CD14-positive monocyte (primary cell): ENCODE results near the gene PDE4C. TPM values are rescaled to one million over a fixed set of nuclear protein-coding genes. Genes with fewer than 3 reads are reported as not detected.

Experiments used
- DNase-seq, 3 donors: peaks; one replicate each; pipeline ENCODE4 v3.0.0-alpha.2; 2011 to 2022
- H2AFZ ChIP-seq: 2 replicates; pipeline ENCODE4 v1.6.0; 2012; ENCODE audit warnings: mild to moderate bottlenecking, low read depth, low read length, inconsistent platforms; ENCODE audit not compliant: insufficient read depth, poor library complexity, severe bottlenecking
- H3K27ac ChIP-seq, 2 donors: 1 replicate in 1 of 2; 2 replicates in 1 of 2; pipeline ENCODE4 v1.5.1; 2012 to 2013; ENCODE audit warnings: low read length in 2 of 2, control low read depth in 1 of 2, inconsistent platforms in 1 of 2, low read depth in 1 of 2, mild to moderate bottlenecking in 1 of 2
- H3K27me3 ChIP-seq, 2 donors: one replicate each; pipeline versions ENCODE4 v1.6.0 to v1.6.1; 2011 to 2013; ENCODE audit warnings: low read length in 2 of 2; ENCODE audit not compliant: control insufficient read depth in 2 of 2, insufficient read depth in 2 of 2
- H3K36me3 ChIP-seq, 2 donors: replicated peaks in 1 of 2; 1 replicate in 1 of 2; 2 replicates in 1 of 2; pipeline versions ENCODE4 v1.5.1 to v1.6.1; 2012 to 2013; ENCODE audit warnings: low read length in 2 of 2, control low read depth in 1 of 2, inconsistent platforms in 1 of 2, mild to moderate bottlenecking in 1 of 2; ENCODE audit not compliant: insufficient read depth in 2 of 2, control insufficient read depth in 1 of 2
- H3K4me1 ChIP-seq, 2 donors: 1 replicate in 1 of 2; 2 replicates in 1 of 2; pipeline versions ENCODE4 v1.5.1 to v1.6.1; 2012 to 2013; ENCODE audit warnings: low read length in 2 of 2, control low read depth in 1 of 2, inconsistent platforms in 1 of 2, mild to moderate bottlenecking in 1 of 2, moderate library complexity in 1 of 2; ENCODE audit not compliant: insufficient read depth in 2 of 2, control insufficient read depth in 1 of 2
- H3K4me2 ChIP-seq: replicated peaks from 2 replicates; pipeline ENCODE3; 2012; ENCODE audit warnings: low read length, moderate library complexity, mild to moderate bottlenecking; ENCODE audit not compliant: poor library complexity, severe bottlenecking; ENCODE audit errors: extremely low read depth
- H3K4me3 ChIP-seq, 3 experiments: fragments of 200-600 bp in 1 of 3; sonication (generic) in 1 of 3; replicated peaks in 1 of 3; 1 replicate in 2 of 3; 2 replicates in 1 of 3; pipeline ENCODE4 v1.5.1; 2011 to 2013; ENCODE audit warnings: low read length in 3 of 3, mild to moderate bottlenecking in 3 of 3, control low read depth in 2 of 3, low read depth in 2 of 3, inconsistent platforms in 1 of 3, moderate library complexity in 1 of 3
- H3K79me2 ChIP-seq: 2 replicates; pipeline ENCODE4 v1.6.0; 2012; ENCODE audit warnings: mild to moderate bottlenecking, control low read depth, inconsistent platforms, low read length, moderate library complexity; ENCODE audit not compliant: insufficient read depth
- H3K9ac ChIP-seq: 2 replicates; pipeline ENCODE4 v1.6.0; 2017; ENCODE audit warnings: low read length, mild to moderate bottlenecking; ENCODE audit not compliant: insufficient read depth, poor library complexity, severe bottlenecking
- H3K9me3 ChIP-seq, 2 donors: replicated peaks in 1 of 2; 1 replicate in 1 of 2; 2 replicates in 1 of 2; pipeline versions ENCODE4 v1.5.1 to v1.6.1; 2012 to 2013; ENCODE audit warnings: low read length in 2 of 2, control low read depth in 1 of 2; ENCODE audit not compliant: control insufficient read depth in 1 of 2, insufficient read depth in 1 of 2
- H4K20me1 ChIP-seq: 2 replicates; pipeline ENCODE4 v1.6.0; 2012; ENCODE audit warnings: mild to moderate bottlenecking, low read length, control low read depth, moderate library complexity; ENCODE audit not compliant: insufficient read depth
- H3K27ac Mint-ChIP-seq, 7 donors: one replicate each; pipeline ENCODE4 v1.8.0; 2020; ENCODE audit warnings: mild to moderate bottlenecking in 7 of 7, mixed read lengths in 7 of 7, moderate library complexity in 6 of 7, inconsistent platforms in 2 of 7
- H3K27me3 Mint-ChIP-seq, 3 donors: one replicate each; pipeline ENCODE4 v1.8.0; 2021 to 2022; ENCODE audit warnings: low read depth in 3 of 3, mild to moderate bottlenecking in 3 of 3, mixed read lengths in 3 of 3, moderate library complexity in 3 of 3, inconsistent platforms in 1 of 3
- H3K36me3 Mint-ChIP-seq, 2 donors: one replicate each; pipeline ENCODE4 v1.8.0; 2020; ENCODE audit warnings: mixed read lengths in 2 of 2, inconsistent platforms in 1 of 2, mild to moderate bottlenecking in 1 of 2
- H3K4me1 Mint-ChIP-seq: one replicate; pipeline ENCODE4 v1.8.0; 2020; ENCODE audit warnings: mild to moderate bottlenecking, mixed read lengths
- H3K4me3 Mint-ChIP-seq, 2 donors: one replicate each; pipeline ENCODE4 v1.8.0; 2020; ENCODE audit warnings: mild to moderate bottlenecking in 2 of 2, mixed read lengths in 2 of 2, moderate library complexity in 1 of 2
- H3K9me3 Mint-ChIP-seq, 7 donors: one replicate each; pipeline ENCODE4 v1.8.0; 2020 to 2022; ENCODE audit warnings: mixed read lengths in 7 of 7, mild to moderate bottlenecking in 6 of 7, moderate library complexity in 6 of 7, inconsistent platforms in 2 of 7
- CTCF ChIP-seq: fragments of 200-600 bp; IDR thresholded peaks from one replicate; pipeline ENCODE4 v1.8.0; 2022; ENCODE audit warnings: antibody characterized with exemption, mild to moderate bottlenecking
- WGBS: methylation state at CpG from one replicate; pipeline ENCODE4 v1.1.5; 2013; ENCODE audit warnings: missing lambda C conversion rate; ENCODE audit not compliant: insufficient coverage; 5-methylcytosine and 5-hydroxymethylcytosine counted together
- intact Hi-C, 2 donors: fragments of 100-400 bp; cut with micrococcal nuclease; formaldehyde crosslinking; loops; one replicate each; pipeline versions ENCODE4 v1.15.0 to v1.15.1; 2023
- polyA plus RNA-seq, 3 donors: library from polyadenylated mRNA; depleted of rRNA in 1 of 3; unstranded in 2 of 3; stranded (reverse) in 1 of 3; fragments of 300-500 nt in 2 of 3; fragments of >200 nt in 1 of 3; fragmentation: Illumina TruSeq in 2 of 3; gene quantifications; 1 replicate in 2 of 3; 2 replicates in 1 of 3; pipeline ENCODE4 v1.2.3, GENCODE V29; 2012 to 2021

Gene PDE4C
- polyA plus RNA-seq, 3 donors, result not detected

GRCh38 chr19:18205200-18205892, 20.9 kb downstream of the PDE4C start:
- peaks cover 0 to 1% of the 10 kb centered on the region in 2 donors for H3K36me3 ChIP-seq
- Mint-ChIP-seq H3K4me3 (peak overlapping the region; percentile 84 to 94), H3K36me3 (peaks cover 13 to 15% of the 10 kb centered on the region in 2 donors), H3K4me1 (peaks cover 24% of the 10 kb centered on the region), H3K9me3 (no peaks in the 10 kb centered on the region), H3K27ac (peak overlapping the region; percentile 94 to 98 (median 97)), H3K27me3 (peaks cover 24 to 40% (median 33%) of the 10 kb centered on the region in 3 donors)
- intact Hi-C loops, result loop anchor here (5.0 to 10.0 kb wide), 3 partner anchors 51 to 209 kb away; partner anchors contain the start of genes PIK3R2 (in 1 of the 2) and SSBP4 (in 1 of the 2)
- no peaks in the 10 kb centered on the region for H3K9me3 ChIP-seq
- peak in 2 of 3 donors; percentile 21 to 43 for DNase-seq
- H4K20me1 ChIP-seq, result peaks cover 11% of the 10 kb centered on the region
- peaks cover 0 to 10% of the 10 kb centered on the region in 2 donors for H3K27me3 ChIP-seq
- peak overlapping the region; percentile 96 for H3K4me2 ChIP-seq
- peak overlapping the region; percentile 42 to 84 (median 51) for H3K4me3 ChIP-seq
- WGBS, result 24% methylated on average over 21 of the region's 36 CpGs
- H2AFZ ChIP-seq, result peak overlapping the region; percentile 91
- peaks cover 5% of the 10 kb centered on the region for H3K79me2 ChIP-seq
- peak overlapping the region; percentile 73 for H3K9ac ChIP-seq
- peaks cover 23 to 29% of the 10 kb centered on the region in 2 donors for H3K4me1 ChIP-seq
- no peak for TF ChIP-seq CTCF
- H3K27ac ChIP-seq, result peak overlapping the region; percentile 70 to 85

- intact Hi-C loops, result loop anchor here (5.0 to 10.0 kb wide), 3 partner anchors 50 to 210 kb away; partner anchors contain the start of genes PIK3R2 (in 1 of the 2) and SSBP4 (in 1 of the 2)
- peak overlapping the region; percentile 84 to 94 for H3K4me3 Mint-ChIP-seq
- peaks cover 24% of the 10 kb centered on the region for H3K4me1 Mint-ChIP-seq
- no peak for TF ChIP-seq CTCF
- H3K4me1 ChIP-seq, result peaks cover 23 to 29% of the 10 kb centered on the region in 2 donors
- H3K9me3 ChIP-seq, result no peaks in the 10 kb centered on the region
- 0% methylated on average over 13 of the region's 22 CpGs for WGBS
- H4K20me1 ChIP-seq, result peaks cover 11% of the 10 kb centered on the region
- H3K27me3 Mint-ChIP-seq, result peaks cover 20 to 33% (median 27%) of the 10 kb centered on the region in 3 donors
- H3K4me3 ChIP-seq, result peak overlapping the region; percentile 42 to 84 (median 51)
- H2AFZ ChIP-seq, result peak overlapping the region; percentile 91
- peak overlapping the region; percentile 96 for H3K4me2 ChIP-seq
- H3K79me2 ChIP-seq, result peaks cover 5% of the 10 kb centered on the region
- peak overlapping the region; percentile 70 to 85 for H3K27ac ChIP-seq
- peaks cover 0 to 10% of the 10 kb centered on the region in 2 donors for H3K27me3 ChIP-seq
- H3K27ac Mint-ChIP-seq, result peak overlapping the region; percentile 94 to 98 (median 97)
- peak in 2 of 3 donors; percentile 38 to 86 for DNase-seq
- peaks cover 0 to 9% of the 10 kb centered on the region in 2 donors for H3K36me3 ChIP-seq
- peaks cover 20 to 23% of the 10 kb centered on the region in 2 donors for H3K36me3 Mint-ChIP-seq
- peak overlapping the region; percentile 73 for H3K9ac ChIP-seq
- H3K9me3 Mint-ChIP-seq, result no peaks in the 10 kb centered on the region
Observed at GRCh38 chr19:18204394-18205199, 21.6 kb downstream of the PDE4C start.
